ENCODE measurements around the gene SMOC2.
"Not testable (repeated sequence)": the region's sequence is repeated elsewhere in the genome, so short reads cannot be mapped to it uniquely, and the experiment has no call there.

SMOC2 gene

DNA sequence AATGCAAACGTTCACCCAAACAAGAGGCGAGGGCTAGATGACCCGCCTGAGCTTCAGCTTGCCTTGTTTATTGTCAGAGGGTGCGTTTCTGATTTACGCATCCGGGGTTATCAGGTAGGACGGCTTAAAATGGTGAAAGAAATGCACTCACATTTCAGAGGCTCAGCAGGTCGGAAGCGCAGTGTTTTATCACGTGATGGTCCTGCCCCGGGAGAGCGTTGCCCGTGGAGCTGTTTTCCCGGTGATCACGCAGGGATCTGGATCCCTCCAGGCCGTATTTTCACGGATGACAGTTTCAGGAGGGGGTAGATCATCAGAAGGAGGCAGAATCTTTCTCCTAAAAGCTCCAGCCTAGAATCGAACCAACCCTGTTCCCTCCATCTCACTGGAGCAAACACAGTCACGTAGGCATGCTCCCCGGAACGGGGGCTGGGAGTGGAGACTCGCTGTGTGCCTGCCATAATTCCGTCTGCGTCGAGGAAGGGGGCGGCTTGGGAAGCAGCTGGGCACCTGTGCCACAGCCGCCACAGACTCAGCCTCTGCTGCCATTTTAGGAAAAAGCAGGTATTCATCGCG is 121.7 kb downstream of the SMOC2 start:
- Histone ChIP-seq H3K36me3 (ENCODE audit: control insufficient read depth, insufficient read depth, low read length) (no peaks in the 10 kb centered on the region), H3K9ac (ENCODE audit: low read length) (no peak overlapping the region), H2AK5ac (ENCODE audit: low read length) (no peak overlapping the region), H3K4me3 (ENCODE audit: low read length) (no peak overlapping the region), H2BK15ac (replicated peaks; ENCODE audit: low read depth) (no peak overlapping the region), H3K79me1 (ENCODE audit: low read length) (no peaks in the 10 kb centered on the region), H3K4ac (ENCODE audit: low read depth, low read length) (no peak overlapping the region), H4K5ac (ENCODE audit: low read length) (no peak overlapping the region), H3K27ac (ENCODE audit: low read depth, low read length) (no peak overlapping the region), H3K23ac (ENCODE audit: low read length) (no peak overlapping the region), H3K4me2 (ENCODE audit: low read length) (no peak overlapping the region), H3K79me2 (ENCODE audit: control insufficient read depth, insufficient read depth, low read length) (no peaks in the 10 kb centered on the region), H3K27me3 (ENCODE audit: insufficient read depth, low read length, poor library complexity) (no peaks in the 10 kb centered on the region), H3K4me1 (ENCODE audit: control insufficient read depth, low read depth, low read length) (no peaks in the 10 kb centered on the region), H2BK120ac (ENCODE audit: low read depth, low read length) (no peak overlapping the region), H3K56ac (ENCODE audit: low read length) (no peak overlapping the region), H3K18ac (ENCODE audit: low read length) (no peak overlapping the region), H2BK5ac (ENCODE audit: low read length) (no peak overlapping the region), H4K8ac (ENCODE audit: low read depth, low read length) (no peak overlapping the region)
- no peak for DNase-seq
- WGBS (ENCODE audit: extremely low coverage, insufficient coverage, low lambda C conversion rate) = no CpG with 5 or more reads among the region's 29 CpGs

DNA sequence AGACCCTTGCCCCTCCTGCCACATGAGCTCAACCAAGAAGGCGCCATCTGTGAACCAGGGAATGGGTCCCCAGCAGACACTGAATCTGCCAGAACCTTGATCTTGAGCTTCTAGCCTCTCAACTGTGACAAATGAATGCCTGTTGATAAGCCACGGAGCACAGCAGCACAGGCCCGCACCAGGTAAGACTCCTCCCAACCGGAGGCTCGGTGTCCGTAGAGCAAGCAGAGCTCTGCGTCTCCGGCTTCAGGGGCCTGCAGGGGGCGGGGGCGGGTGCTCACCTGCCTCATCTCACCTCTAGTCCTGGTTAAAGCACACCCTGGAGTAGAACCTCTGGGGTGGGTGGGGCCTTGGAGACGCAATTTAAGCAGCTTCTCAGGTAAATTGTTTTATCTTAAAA is 122.7 kb downstream of the SMOC2 start:
- Histone ChIP-seq H2BK120ac (ENCODE audit: low read depth, low read length) (no peak overlapping the region), H4K8ac (ENCODE audit: low read depth, low read length) (no peak overlapping the region)
- peak; percentile 54 for DNase-seq

DNA sequence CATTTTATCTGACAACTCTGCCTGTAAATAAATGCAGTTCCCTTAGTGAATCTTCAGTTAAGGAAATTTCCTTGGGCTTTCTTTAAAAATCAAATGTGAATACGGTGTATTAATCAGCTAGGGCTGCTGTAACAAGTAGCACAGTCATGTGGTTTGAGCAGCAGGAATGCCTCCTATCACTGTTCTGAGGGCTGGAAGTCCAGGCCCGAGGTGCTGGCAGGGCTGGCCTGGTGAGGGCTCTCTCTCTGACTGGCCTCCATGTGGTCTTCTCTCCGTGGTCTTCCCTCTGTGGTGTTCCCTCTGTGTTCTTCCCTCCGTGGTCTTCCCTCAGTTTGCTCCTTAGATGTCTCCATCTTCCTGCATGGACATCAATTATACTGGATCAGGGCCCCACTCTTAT is 124.1 kb downstream of the SMOC2 start:
- Histone ChIP-seq H3K4me3 (ENCODE audit: low read length) (no peak overlapping the region), H3K18ac (ENCODE audit: low read length) (no peak overlapping the region), H2BK120ac (ENCODE audit: low read depth, low read length) (no peak overlapping the region), H3K79me2 (ENCODE audit: control insufficient read depth, insufficient read depth, low read length) (no peaks in the 10 kb centered on the region), H3K9ac (ENCODE audit: low read length) (no peak overlapping the region), H2BK5ac (ENCODE audit: low read length) (no peak overlapping the region), H3K27me3 (ENCODE audit: insufficient read depth, low read length, poor library complexity) (no peaks in the 10 kb centered on the region), H3K56ac (ENCODE audit: low read length) (no peak overlapping the region), H2AK5ac (ENCODE audit: low read length) (no peak overlapping the region), H4K8ac (ENCODE audit: low read depth, low read length) (no peak overlapping the region), H3K4me1 (ENCODE audit: control insufficient read depth, low read depth, low read length) (no peaks in the 10 kb centered on the region), H4K5ac (ENCODE audit: low read length) (no peak overlapping the region), H3K23ac (ENCODE audit: low read length) (no peak overlapping the region), H3K4ac (ENCODE audit: low read depth, low read length) (no peak overlapping the region), H3K36me3 (ENCODE audit: control insufficient read depth, insufficient read depth, low read length) (no peaks in the 10 kb centered on the region), H3K27ac (ENCODE audit: low read depth, low read length) (no peak overlapping the region), H3K4me2 (ENCODE audit: low read length) (no peak overlapping the region), H3K79me1 (ENCODE audit: low read length) (no peaks in the 10 kb centered on the region), H2BK15ac (replicated peaks; ENCODE audit: low read depth) (no peak overlapping the region)
- no CpG with 5 or more reads among the region's 4 CpGs for WGBS (ENCODE audit: extremely low coverage, insufficient coverage, low lambda C conversion rate)
- no peak for DNase-seq

More for the DNA sequence above, 122.7 kb downstream of the SMOC2 start:
- Histone ChIP-seq H3K23ac (ENCODE audit: low read length) (no peak overlapping the region), H3K4me1 (ENCODE audit: control insufficient read depth, low read depth, low read length) (no peaks in the 10 kb centered on the region), H3K56ac (ENCODE audit: low read length) (no peak overlapping the region), H3K27me3 (ENCODE audit: insufficient read depth, low read length, poor library complexity) (no peaks in the 10 kb centered on the region), H3K4me2 (ENCODE audit: low read length) (no peak overlapping the region), H2BK5ac (ENCODE audit: low read length) (no peak overlapping the region), H3K79me2 (ENCODE audit: control insufficient read depth, insufficient read depth, low read length) (no peaks in the 10 kb centered on the region), H2BK15ac (replicated peaks; ENCODE audit: low read depth) (no peak overlapping the region), H3K36me3 (ENCODE audit: control insufficient read depth, insufficient read depth, low read length) (no peaks in the 10 kb centered on the region), H3K9ac (ENCODE audit: low read length) (no peak overlapping the region), H3K4me3 (ENCODE audit: low read length) (no peak overlapping the region), H2AK5ac (ENCODE audit: low read length) (no peak overlapping the region), H3K79me1 (ENCODE audit: low read length) (no peaks in the 10 kb centered on the region), H4K5ac (ENCODE audit: low read length) (no peak overlapping the region), H3K4ac (ENCODE audit: low read depth, low read length) (no peak overlapping the region), H3K18ac (ENCODE audit: low read length) (no peak overlapping the region), H3K27ac (ENCODE audit: low read depth, low read length) (no peak overlapping the region)
- no CpG with 5 or more reads among the region's 11 CpGs for WGBS (ENCODE audit: extremely low coverage, insufficient coverage, low lambda C conversion rate)

DNA sequence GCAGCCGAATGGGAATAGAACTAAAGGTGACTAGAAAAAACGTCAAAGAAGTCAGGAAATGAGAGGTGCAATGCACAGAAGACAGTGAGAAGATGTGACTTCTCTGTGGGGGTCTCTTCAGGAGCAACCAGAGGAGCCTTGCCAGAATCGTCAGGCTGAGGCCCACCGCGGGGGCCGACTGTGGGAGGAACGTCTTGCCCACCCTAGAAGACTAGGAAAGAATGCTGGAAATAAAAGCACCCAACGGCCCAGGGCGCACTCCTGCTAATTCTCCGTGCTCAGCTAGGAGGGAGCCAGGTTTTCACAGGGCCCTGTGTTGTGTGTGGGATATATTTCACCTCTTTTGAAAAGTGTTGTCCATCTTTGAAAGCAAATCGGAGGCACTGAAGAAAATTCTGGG is 129.2 kb downstream of the SMOC2 start:
- H3K23ac ChIP-seq (ENCODE audit: low read length) = no peak overlapping the region
- H4K8ac ChIP-seq (ENCODE audit: low read depth, low read length) = no peak overlapping the region
- no CpG with 5 or more reads among the region's 11 CpGs for WGBS (ENCODE audit: extremely low coverage, insufficient coverage, low lambda C conversion rate)
- H3K27ac ChIP-seq (ENCODE audit: low read depth, low read length) = no peak overlapping the region
- no peak overlapping the region for H3K4ac ChIP-seq (ENCODE audit: low read depth, low read length)
- H3K4me1 ChIP-seq (ENCODE audit: control insufficient read depth, low read depth, low read length) = no peaks in the 10 kb centered on the region
- H3K9ac ChIP-seq (ENCODE audit: low read length) = no peak overlapping the region
- no peak overlapping the region for H2BK15ac ChIP-seq (replicated peaks; ENCODE audit: low read depth)
- no peak overlapping the region for H3K56ac ChIP-seq (ENCODE audit: low read length)
- H4K5ac ChIP-seq (ENCODE audit: low read length) = no peak overlapping the region
- no peaks in the 10 kb centered on the region for H3K79me1 ChIP-seq (ENCODE audit: low read length)
- no peak overlapping the region for H2AK5ac ChIP-seq (ENCODE audit: low read length)
- no peak overlapping the region for H3K18ac ChIP-seq (ENCODE audit: low read length)
- no peak overlapping the region for H2BK120ac ChIP-seq (ENCODE audit: low read depth, low read length)
- no peak for DNase-seq
- H3K36me3 ChIP-seq (ENCODE audit: control insufficient read depth, insufficient read depth, low read length) = no peaks in the 10 kb centered on the region
- no peak overlapping the region for H3K4me3 ChIP-seq (ENCODE audit: low read length)
- H2BK5ac ChIP-seq (ENCODE audit: low read length) = no peak overlapping the region
- H3K4me2 ChIP-seq (ENCODE audit: low read length) = no peak overlapping the region
- no peaks in the 10 kb centered on the region for H3K79me2 ChIP-seq (ENCODE audit: control insufficient read depth, insufficient read depth, low read length)
- H3K27me3 ChIP-seq (ENCODE audit: insufficient read depth, low read length, poor library complexity) = no peaks in the 10 kb centered on the region

DNA sequence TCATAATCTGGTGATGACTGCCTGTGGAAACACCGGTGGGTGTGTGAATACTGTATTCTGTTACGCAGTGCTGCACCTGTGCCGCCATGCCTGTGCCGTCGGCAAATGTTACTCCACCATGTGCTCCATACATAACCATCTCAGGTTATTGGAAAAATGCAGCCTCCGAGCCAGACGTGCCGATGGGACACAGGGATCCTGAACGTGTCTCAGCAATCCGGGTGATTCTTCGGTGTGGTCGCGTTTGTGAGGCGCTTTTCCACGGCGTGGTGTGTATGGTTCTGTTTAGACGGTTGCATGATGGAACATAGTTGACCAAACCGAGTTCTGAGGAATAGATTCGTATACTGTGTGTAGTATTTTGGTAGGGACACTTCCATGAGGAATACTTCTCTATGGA is 130.3 kb downstream of the SMOC2 start:
- H3K4me1 ChIP-seq (ENCODE audit: control insufficient read depth, low read depth, low read length) = no peaks in the 10 kb centered on the region
- no CpG with 5 or more reads among the region's 19 CpGs for WGBS (ENCODE audit: extremely low coverage, insufficient coverage, low lambda C conversion rate)
- no peak overlapping the region for H2AK5ac ChIP-seq (ENCODE audit: low read length)
- H3K27me3 ChIP-seq (ENCODE audit: insufficient read depth, low read length, poor library complexity) = no peaks in the 10 kb centered on the region
- no peaks in the 10 kb centered on the region for H3K36me3 ChIP-seq (ENCODE audit: control insufficient read depth, insufficient read depth, low read length)
- H3K56ac ChIP-seq (ENCODE audit: low read length) = no peak overlapping the region
- H2BK15ac ChIP-seq (replicated peaks; ENCODE audit: low read depth) = no peak overlapping the region
- H4K8ac ChIP-seq (ENCODE audit: low read depth, low read length) = no peak overlapping the region
- H2BK5ac ChIP-seq (ENCODE audit: low read length) = no peak overlapping the region
- no peak overlapping the region for H3K18ac ChIP-seq (ENCODE audit: low read length)
- no peaks in the 10 kb centered on the region for H3K79me2 ChIP-seq (ENCODE audit: control insufficient read depth, insufficient read depth, low read length)
- H3K9ac ChIP-seq (ENCODE audit: low read length) = no peak overlapping the region
- no peak overlapping the region for H3K23ac ChIP-seq (ENCODE audit: low read length)
- no peak overlapping the region for H4K5ac ChIP-seq (ENCODE audit: low read length)
- H2BK120ac ChIP-seq (ENCODE audit: low read depth, low read length) = no peak overlapping the region
- H3K4ac ChIP-seq (ENCODE audit: low read depth, low read length) = no peak overlapping the region
- DNase-seq = no peak
- no peak overlapping the region for H3K4me2 ChIP-seq (ENCODE audit: low read length)
- no peak overlapping the region for H3K4me3 ChIP-seq (ENCODE audit: low read length)
- no peaks in the 10 kb centered on the region for H3K79me1 ChIP-seq (ENCODE audit: low read length)
- no peak overlapping the region for H3K27ac ChIP-seq (ENCODE audit: low read depth, low read length)

DNA sequence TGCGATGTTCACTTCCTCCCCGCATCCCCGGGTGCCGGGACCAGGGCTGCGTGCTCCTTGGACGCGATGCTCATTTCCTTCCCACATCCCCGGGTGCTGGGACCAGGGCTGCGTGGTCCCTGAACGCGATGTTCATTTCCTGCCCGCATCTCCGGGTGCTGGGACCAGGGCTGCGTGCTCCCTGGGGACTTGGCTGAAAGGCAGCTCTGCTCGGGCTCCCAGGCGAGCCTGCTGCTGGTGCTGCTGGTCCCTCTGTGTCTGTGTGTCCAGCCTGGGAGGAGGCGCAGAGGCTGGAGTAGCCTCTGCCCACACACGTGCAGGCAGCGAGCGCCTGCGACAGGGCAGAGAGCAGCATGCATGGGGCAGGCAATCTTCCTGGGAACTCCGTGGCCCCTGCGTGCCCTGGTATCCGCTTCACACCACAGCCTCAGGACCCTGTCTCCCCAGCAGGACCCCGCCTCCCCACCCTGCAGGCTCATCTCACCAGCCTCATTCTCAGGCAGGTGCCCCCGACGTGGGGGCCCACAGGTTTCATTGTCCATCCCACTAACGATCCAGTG is 132.4 kb downstream of the SMOC2 start:
- H3K36me3 ChIP-seq (ENCODE audit: control insufficient read depth, insufficient read depth, low read length); H3K4ac ChIP-seq (ENCODE audit: low read depth, low read length); H3K4me1 ChIP-seq (ENCODE audit: control insufficient read depth, low read depth, low read length); H3K9ac ChIP-seq (ENCODE audit: low read length); H3K79me1 ChIP-seq (ENCODE audit: low read length); H3K4me2 ChIP-seq (ENCODE audit: low read length); H2BK120ac ChIP-seq (ENCODE audit: low read depth, low read length); H2AK5ac ChIP-seq (ENCODE audit: low read length); H2BK5ac ChIP-seq (ENCODE audit: low read length); H3K79me2 ChIP-seq (ENCODE audit: control insufficient read depth, insufficient read depth, low read length); H3K4me3 ChIP-seq (ENCODE audit: low read length); H3K27ac ChIP-seq (ENCODE audit: low read depth, low read length); H4K8ac ChIP-seq (ENCODE audit: low read depth, low read length); H3K18ac ChIP-seq (ENCODE audit: low read length); H3K27me3 ChIP-seq (ENCODE audit: insufficient read depth, low read length, poor library complexity); H3K23ac ChIP-seq (ENCODE audit: low read length); H2BK15ac ChIP-seq (replicated peaks; ENCODE audit: low read depth); DNase-seq; H4K5ac ChIP-seq (ENCODE audit: low read length); H3K56ac ChIP-seq (ENCODE audit: low read length): not testable (repeated sequence)
- WGBS (ENCODE audit: extremely low coverage, insufficient coverage, low lambda C conversion rate) = no CpG with 5 or more reads among the region's 28 CpGs

Data from mesendoderm (in vitro differentiated cells).